HG02623 (cell line): ENCODE data around the gene PLA2G2C.
"Not testable (repeated sequence)": the region's sequence is repeated elsewhere in the genome, so short reads cannot be mapped to it uniquely, and the experiment has no call there.

Experiments
- ATAC-seq: cut with Tn5 transposase; IDR thresholded peaks from one replicate; pipeline ENCODE4 v1.9.1; 2021; ENCODE audit warnings: moderate library complexity; ENCODE audit not compliant: unreplicated experiment

The PLA2G2C gene

DNA sequence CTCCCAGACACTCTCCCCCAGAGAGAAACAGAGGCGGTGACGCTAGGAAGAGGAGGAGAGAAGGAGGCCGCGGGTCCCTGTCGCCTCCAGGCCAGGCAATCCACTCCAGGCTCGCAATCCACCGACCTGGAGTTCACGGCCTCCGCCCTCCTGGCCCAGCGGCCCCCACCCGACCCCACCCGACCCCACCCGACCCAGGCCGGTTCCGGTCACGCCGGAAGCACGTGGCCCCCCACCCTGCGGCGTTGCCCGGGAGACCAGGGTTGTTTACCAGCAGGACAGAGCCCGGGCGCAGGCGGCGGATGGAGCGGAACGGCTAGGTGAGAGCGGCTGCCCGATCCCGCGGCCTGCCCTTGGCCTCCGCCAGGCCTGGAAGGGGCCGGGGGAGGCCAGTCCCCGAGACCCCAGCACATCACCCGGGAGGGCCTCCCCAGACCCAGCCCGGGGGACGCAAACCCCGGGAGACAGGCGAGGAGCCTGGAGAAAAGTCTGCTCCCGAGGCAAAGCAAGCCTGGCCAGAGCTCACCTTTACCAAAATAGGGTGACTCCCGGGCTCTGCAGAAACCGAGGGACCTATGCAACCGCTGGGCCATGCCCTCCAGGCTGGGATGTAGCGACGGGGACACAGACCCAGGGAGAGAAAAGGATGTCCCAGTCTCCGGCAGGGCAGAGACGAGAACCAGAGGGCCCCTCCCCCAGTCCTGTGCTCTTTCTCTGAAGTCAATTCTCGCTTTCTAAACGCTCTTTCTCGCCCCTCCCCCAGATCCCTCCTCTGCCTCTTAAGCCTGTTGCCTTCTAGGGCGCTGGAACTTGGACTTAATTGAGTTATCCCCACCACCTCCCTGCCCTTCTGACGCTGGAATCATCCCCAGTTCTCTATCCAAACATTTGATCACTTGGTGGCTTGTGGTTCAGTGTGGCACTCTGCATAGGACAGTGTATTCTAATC lies at the start of gene PLA2G2C, which contains the start of gene UBXN10:
Gene PLA2G2C (minus strand): TSS at position 685 of the 949 bp plus-strand sequence. CDS start 9,155 bp downstream, outside the sequence.
Gene UBXN10 (plus strand): TSS at position 263 of the 949 bp plus-strand sequence. CDS start 4,466 bp downstream, outside the sequence.
- no peak for ATAC-seq

GRCh38 chr1:20234788-20235535 lies 48.6 kb upstream of the PLA2G2C start:
- ATAC-seq, result no peak

DNA sequence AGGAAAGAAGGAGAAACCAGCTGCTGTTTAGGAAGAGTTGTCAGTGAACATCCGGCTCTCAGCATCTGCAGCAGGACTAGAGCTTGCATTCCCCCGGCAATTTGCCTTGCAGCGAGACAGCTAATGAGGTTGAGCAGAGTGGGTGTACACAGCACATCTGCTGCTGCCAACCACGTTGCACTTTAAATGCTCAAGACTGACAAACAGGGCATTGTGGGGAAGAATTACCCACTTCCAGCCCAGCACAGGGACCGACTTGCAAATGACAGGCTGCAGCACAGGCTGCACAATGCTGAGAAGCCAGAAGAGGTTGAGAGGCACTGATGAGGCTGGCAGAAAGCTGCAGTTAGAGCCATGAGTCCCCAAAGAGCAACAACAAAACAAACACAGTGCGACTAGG lies 47.5 kb upstream of the PLA2G2C start:
- ATAC-seq, result no peak

GRCh38 chr1:20233394-20233793 lies 47.1 kb upstream of the PLA2G2C start:
- ATAC-seq, result no peak

- ATAC-seq, result not testable (repeated sequence)
These were observed 46.2 kb upstream of the PLA2G2C start for GRCh38 chr1:20232564-20232963.

DNA sequence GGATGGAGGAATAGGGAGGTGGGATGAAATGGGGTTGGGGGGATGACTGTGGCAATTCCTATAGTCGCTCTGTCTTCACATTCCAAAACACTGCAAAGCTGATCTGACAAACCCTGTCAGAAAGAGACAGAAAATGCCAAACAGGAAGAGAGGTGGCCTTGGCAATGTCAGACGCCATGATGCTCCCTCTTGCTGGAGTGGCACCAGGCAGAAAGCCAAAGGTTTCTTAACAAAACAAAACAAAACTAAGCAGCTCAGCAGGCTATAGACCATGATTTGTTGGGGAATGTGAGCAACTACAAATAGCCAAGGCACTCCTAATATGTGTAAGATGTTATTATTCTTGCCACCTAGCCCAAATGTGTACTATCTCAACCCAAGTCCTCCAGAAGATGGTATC lies 42.9 kb upstream of the PLA2G2C start:
- no peak for ATAC-seq

DNA sequence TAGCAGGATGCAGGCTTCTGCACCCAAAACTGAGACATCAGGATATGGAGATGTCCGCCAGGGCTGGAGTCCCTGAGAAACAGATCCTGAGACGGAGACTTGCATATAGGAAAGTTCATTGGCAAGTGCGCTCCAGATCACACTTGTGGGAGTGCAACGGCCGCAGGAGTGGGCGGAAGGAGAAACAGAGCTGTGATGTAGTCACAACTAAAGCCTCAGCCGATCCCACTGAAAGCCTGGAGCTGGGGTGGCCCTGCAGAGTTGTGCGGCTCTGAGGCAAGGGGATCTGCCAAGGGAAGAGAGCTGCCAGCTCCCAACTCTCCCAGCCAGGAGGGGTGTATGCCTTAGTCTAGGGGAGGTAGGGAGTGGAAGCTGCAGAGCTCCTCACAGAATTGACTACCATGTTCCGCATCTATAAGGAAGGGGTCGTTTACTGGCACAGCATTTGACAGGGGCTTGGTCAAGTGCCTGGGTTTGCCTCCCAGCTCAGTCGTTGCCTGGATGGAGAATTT lies 42.1 kb upstream of the PLA2G2C start:
- ATAC-seq, result no peak

DNA sequence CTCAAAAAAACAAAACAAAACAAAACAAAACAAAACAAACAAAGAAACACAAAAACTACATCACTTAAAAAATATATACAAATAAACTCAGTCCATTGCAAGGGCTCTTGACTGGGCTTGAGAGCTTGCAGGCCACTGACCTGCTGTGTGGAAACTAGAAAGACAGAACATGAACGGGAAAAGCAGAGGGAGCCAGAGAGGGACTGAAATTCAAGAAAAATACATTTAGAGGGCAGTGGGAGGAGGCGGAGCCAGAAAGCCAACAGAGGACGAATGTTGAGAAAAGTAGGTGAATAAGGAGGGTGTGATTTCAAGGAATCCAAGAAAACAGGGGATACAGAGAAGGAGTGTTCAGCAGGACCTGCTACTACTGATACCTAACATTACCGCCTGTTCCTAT lies 41.4 kb upstream of the PLA2G2C start:
- no peak for ATAC-seq

GRCh38 chr1:20224546-20224945 lies 38.2 kb upstream of the PLA2G2C start:
- ATAC-seq, result no peak

DNA sequence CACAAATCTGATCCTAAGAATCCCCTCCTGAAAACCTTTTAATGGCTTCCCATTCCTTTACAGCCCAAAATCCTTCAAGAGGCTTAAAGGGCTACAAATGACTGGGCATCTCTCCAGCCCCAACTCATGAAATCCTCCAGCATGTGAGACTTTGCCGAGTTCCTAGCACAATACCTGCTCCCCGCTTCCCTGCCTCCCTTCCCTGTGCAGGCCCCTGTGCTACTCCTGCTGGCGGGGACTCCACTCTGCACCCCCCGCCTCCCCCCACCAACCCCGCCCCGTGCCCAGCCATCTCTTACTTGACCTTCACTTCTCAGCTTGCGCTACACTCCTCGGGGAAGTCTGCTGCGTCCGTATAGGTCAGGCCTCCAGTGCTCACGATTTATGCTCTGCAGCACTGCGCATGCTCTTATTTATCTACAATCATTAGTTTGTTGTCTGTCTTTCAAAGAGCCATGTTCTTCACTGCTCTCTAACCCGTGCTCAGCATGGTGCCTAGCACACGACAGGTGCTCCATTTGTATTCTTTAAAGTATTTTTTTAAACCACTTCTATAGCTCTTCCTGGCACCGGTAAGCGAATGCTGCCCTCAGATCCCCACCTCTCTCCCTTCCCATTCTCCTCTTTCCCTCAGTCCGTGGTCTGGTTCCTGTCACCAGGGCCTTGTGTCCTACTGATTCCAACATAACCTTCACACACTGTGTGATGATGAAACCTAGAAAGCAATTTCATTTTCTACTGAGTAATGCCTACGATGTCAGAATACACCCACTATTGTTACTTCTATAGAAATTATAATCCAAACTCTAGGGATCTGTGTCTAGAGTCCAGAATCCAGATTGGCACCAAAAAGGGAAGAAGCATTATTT lies 37.5 kb upstream of the PLA2G2C start:
- no peak for ATAC-seq

DNA sequence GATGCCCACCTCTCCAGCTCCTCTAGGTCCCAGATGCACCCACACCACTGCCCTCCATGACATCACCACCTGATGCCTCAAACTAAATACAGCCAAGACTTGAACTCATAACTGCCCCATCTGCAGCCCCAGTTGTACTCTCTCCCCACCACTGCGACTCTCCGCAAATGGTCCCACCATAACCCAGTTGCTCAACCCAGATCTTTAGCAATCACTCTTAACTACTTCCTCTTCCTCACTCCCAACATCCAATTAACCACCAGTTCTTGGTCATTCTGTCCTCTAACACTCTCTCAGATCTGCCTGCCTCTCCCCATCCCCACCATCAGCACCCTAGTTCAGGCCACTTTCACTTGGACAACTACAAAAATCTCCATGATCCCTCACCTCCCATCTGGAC lies 36.8 kb upstream of the PLA2G2C start:
- ATAC-seq, result no peak

DNA sequence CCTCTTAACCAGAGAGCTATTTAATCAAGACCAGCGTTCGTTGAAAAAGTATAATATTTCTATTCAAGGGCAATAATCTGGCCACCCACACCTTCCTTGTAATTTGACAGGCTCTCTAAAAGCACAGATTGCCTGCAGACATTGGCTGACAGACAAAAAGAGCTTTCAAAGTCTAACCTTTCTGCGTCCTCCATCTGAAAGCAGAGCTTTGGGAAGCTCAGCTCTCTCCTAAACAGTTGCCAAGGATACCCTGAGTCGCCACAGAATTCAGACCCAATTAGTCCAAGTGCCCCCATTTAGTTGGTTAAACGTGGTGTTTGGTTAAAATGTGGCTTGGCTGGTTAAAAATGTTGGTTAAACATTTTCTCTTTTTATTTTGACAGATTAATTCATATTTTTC lies 33.7 kb upstream of the PLA2G2C start:
- no peak for ATAC-seq

- ATAC-seq, result not testable (repeated sequence)
These were observed 32.7 kb upstream of the PLA2G2C start for GRCh38 chr1:20219053-20219452.

DNA sequence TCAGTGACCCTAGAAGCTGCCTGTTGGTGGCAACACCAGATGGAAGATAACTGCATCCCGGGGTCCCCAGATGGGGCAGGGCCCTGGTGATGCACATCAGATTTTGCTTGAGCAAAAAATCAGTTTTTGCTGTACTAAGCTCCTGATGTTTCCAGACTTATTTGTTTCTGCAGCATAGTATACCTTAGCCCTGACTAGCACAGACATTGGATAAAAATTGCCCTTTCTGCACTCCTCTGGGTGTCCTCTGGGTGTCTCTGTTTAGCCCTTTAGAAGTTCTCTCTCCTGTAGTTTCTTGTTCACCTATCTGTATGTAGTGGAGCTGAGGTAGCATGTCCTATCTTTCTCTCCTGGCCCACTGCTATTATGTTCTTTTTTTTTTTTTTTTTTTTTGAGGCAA lies 30.3 kb upstream of the PLA2G2C start:
- ATAC-seq, result no peak

GRCh38 chr1:20215716-20216115 lies 29.4 kb upstream of the PLA2G2C start:
- ATAC-seq, result no peak

DNA sequence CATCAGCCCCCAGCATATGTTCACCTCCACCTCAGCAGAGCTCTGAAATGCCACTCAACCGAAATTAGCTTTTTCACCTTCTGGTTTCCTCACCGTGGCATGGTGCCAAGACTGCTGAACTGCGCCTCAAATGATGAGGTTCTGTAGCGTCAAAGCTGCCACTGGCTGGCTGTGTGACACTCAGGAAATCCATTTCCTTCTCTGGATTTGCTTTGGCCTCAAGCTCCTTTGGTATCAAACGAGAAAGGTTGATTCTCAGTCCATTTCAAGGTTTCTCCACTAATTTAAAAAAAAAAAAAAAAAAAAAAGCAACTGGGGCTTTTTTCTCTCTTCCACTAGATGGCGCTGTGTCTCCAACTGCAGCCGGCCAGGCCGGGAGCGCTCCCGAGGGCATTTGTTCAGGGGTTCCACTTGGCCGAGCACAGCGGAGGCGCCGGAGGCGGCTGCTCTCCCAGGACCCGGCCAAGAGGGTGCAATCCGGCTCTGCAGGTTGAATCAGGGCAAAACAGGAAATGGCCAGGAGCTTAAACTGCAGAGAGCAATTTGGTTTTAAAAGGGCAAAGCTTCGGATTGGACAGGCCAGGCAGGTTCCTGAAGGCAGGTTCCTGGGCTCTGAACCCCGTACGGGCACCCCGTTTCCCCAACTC lies 26.5 kb upstream of the PLA2G2C start:
- ATAC-seq, result no peak

GRCh38 chr1:20212085-20212684 lies 25.9 kb upstream of the PLA2G2C start:
- no peak for ATAC-seq

DNA sequence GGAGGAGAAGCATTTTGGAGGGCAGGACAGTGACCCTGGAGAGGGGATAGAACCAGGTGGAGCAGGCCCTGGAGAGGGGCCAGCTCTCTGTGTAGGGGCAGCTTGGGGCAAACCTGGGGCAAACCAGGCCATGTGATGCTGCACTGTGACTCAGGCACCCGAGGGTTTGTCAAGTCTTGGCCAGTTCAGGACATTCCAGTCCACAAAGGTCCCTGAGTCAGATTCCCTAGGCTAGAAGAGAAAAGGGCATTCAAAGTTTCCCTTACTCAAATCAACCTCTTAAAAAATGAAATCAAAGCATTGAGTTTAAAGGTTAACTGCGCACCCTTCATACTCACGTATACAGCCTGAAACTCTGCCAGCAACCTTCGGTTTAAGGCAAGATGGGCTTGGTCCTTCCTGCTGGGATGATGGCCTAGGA lies 25.2 kb upstream of the PLA2G2C start:
- ATAC-seq, result no peak

DNA sequence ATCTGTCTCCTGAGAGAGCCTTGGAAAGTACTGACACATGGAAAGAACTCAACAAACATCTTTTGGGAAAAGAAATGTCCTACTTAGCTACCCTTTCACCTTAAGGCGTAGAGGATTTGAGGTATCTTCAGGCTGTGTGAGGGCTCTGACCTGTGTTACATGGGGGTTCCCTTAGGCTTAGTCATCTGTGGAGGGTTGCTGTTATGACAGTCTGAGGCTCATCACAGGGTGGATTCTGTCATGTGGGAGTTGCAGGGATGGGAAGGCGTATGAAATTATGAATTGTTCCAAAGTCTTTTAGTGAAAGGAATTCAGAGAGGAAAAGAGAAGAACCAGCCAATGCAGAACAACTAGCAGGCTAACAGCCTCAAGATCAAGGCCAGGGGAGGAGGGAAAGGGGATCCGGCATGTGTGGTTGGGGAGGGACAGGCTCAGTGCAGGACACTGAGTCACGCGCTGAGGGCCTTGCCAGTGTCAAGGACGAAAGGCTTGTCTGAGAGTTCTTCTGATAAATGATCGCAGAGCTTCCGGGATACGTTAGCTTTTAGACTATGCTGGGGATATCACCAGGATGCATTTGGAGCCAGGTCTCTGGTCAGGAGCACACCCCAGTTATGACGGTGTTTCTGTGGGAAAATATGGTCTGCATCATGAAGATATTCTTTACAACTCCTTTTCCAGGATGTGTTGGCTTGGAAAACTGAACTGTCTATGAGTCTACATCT lies 24.6 kb upstream of the PLA2G2C start:
- ATAC-seq, result no peak
